HFFc6 (cell line): ENCODE results near the gene PDZD2. TPM values are rescaled to one million over a fixed set of nuclear protein-coding genes. Genes with fewer than 3 reads are reported as not detected.
"Not testable (repeated sequence)": the region's sequence is repeated elsewhere in the genome, so short reads cannot be mapped to it uniquely, and the experiment has no call there.

Experiments
- DNase-seq: peaks from one replicate; pipeline ENCODE4 v3.0.0-alpha.2; 2018
- H3K27ac Mint-ChIP-seq: 2 replicates; pipeline ENCODE4 v1.8.0; 2020; ENCODE audit warnings: mild to moderate bottlenecking, mixed read lengths
- H3K27me3 Mint-ChIP-seq: 2 replicates; pipeline ENCODE4 v1.8.0; 2021; ENCODE audit warnings: mild to moderate bottlenecking, moderate library complexity, mixed read lengths; ENCODE audit not compliant: insufficient read depth
- H3K36me3 Mint-ChIP-seq: 2 replicates; pipeline ENCODE4 v1.8.0; 2021; ENCODE audit warnings: low read depth, mixed read lengths
- H3K4me1 Mint-ChIP-seq: 2 replicates; pipeline ENCODE4 v1.8.0; 2020; ENCODE audit warnings: low read depth, mixed read lengths
- H3K4me3 Mint-ChIP-seq: 2 replicates; pipeline ENCODE4 v1.8.0; 2020; ENCODE audit warnings: mild to moderate bottlenecking, moderate library complexity, mixed read lengths
- H3K9me3 Mint-ChIP-seq: 2 replicates; pipeline ENCODE4 v1.8.0; 2020; ENCODE audit warnings: mild to moderate bottlenecking, mixed read lengths
- CTCF ChIP-seq: fragments of 200-600 bp; sonication (generic); IDR thresholded peaks from 2 replicates; pipeline ENCODE4 v1.5.0; 2021; ENCODE audit warnings: antibody characterized with exemption, mild to moderate bottlenecking
- total RNA-seq, 6 experiments: library from RNA; stranded (reverse); fragmentation: NEBNext Ultra II Directional; extraction: Animal tissue kit (Norgen Biotek cat#: 25700); gene quantifications; 2 replicates in 1 of 6; 3 replicates in 5 of 6; pipeline ENCODE4 v1.2.3, GENCODE V29; 2021

PDZD2 gene
- total RNA-seq, 6 experiments from 2014 or later: 0.02 to 0.12 (median 0.09) TPM

GRCh38 chr5:31682851-31683250 is 43.9 kb downstream of the PDZD2 start:
- Mint-ChIP-seq H3K4me3 (no peak overlapping the region), H3K36me3 (no peaks in the 10 kb centered on the region), H3K27ac (no peak overlapping the region), H3K27me3 (peaks cover 38% of the 10 kb centered on the region), H3K9me3 (no peaks in the 10 kb centered on the region), H3K4me1 (no peaks in the 10 kb centered on the region)
- TF ChIP-seq CTCF: no peak
- DNase-seq: no peak

- Mint-ChIP-seq H3K27me3 (peaks cover 22% of the 10 kb centered on the region), H3K36me3 (no peaks in the 10 kb centered on the region), H3K4me3 (no peak overlapping the region), H3K9me3 (no peaks in the 10 kb centered on the region), H3K4me1 (no peaks in the 10 kb centered on the region), H3K27ac (no peak overlapping the region)
- no peak for TF ChIP-seq CTCF
- no peak for DNase-seq
Measured at GRCh38 chr5:31688515-31689092, 49.7 kb downstream of the PDZD2 start.

- not testable (repeated sequence) for H3K9me3 Mint-ChIP-seq
Measured at GRCh38 chr5:31691408-31691807, 52.5 kb downstream of the PDZD2 start.

DNA sequence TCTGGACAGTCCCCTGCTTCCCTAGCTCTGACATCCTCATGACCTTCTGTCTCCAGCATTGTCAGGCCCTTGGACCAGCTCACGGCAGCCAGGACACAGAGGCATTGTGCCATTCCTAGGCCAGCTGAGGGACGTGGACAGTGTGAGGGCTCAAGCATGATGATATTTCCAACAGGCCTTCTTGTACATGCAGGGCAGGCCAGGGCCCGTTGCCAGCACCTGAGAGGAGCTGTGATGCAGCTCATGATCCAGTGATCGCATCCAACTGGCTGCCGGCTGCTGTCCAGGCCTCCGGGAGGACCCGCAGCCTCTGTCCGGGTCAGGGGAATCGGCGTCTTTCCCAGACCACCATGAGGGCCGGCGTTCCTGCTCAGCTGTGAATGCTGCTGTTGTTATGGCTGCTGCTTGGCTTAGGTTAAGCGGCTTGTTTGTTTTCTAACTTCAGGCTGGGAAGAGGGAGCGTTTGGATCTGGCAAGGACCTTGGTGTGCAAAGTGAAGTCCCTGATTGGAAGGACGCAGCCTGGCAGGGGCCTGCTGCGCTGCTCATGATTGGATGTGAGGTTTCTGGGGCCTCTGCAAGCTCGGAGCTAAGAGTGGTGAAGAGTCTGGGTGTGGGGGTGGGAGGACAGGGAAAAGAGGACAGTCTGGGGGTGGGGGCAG is 53.8 kb downstream of the PDZD2 start:
- Mint-ChIP-seq H3K4me3 (no peak overlapping the region), H3K27ac (no peak overlapping the region), H3K9me3 (no peaks in the 10 kb centered on the region), H3K4me1 (no peaks in the 10 kb centered on the region), H3K36me3 (no peaks in the 10 kb centered on the region), H3K27me3 (peaks cover 9% of the 10 kb centered on the region)
- no peak for DNase-seq
- TF ChIP-seq CTCF: no peak

More at GRCh38 chr5:31691408-31691807, 52.5 kb downstream of the PDZD2 start:
- not testable (repeated sequence) for DNase-seq, H3K36me3 Mint-ChIP-seq, H3K27ac Mint-ChIP-seq, H3K4me1 Mint-ChIP-seq, H3K4me3 Mint-ChIP-seq
- H3K27me3 Mint-ChIP-seq: peaks cover 12% of the 10 kb centered on the region

DNA sequence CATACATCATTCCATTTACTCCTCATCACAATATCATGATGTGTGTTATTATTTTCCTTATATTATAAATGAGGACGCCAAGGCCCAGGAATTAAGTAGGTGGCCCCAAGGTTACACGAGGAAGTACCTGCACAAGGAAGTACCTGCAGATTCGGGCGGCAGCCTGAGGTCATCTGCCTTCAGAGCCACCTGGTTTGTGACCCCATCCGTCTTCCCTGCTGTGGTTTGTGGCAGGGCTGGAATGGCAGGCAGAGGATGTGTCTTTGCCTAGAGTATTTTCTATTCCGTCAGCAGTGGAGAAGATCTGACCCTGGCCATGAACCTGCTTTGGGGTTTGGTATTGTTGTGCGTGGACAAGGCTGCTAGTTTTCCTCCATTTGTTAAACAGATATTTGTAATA is 59.7 kb downstream of the PDZD2 start:
- no peak overlapping the region for H3K4me3 Mint-ChIP-seq
- H3K36me3 Mint-ChIP-seq: no peaks in the 10 kb centered on the region
- no peak for DNase-seq
- no peaks in the 10 kb centered on the region for H3K9me3 Mint-ChIP-seq
- H3K4me1 Mint-ChIP-seq: no peaks in the 10 kb centered on the region
- TF ChIP-seq CTCF: no peak
- peaks cover 25% of the 10 kb centered on the region for H3K27me3 Mint-ChIP-seq
- no peak overlapping the region for H3K27ac Mint-ChIP-seq

- peaks cover 34% of the 10 kb centered on the region for H3K27me3 Mint-ChIP-seq
- H3K4me3 Mint-ChIP-seq: no peak overlapping the region
- H3K9me3 Mint-ChIP-seq: no peaks in the 10 kb centered on the region
- H3K36me3 Mint-ChIP-seq: no peaks in the 10 kb centered on the region; the same call in 1 of the 2 replicates
- H3K27ac Mint-ChIP-seq: no peak overlapping the region
- DNase-seq: no peak
- no peaks in the 10 kb centered on the region for H3K4me1 Mint-ChIP-seq
- no peak for TF ChIP-seq CTCF
Measured at GRCh38 chr5:31701642-31702299, 62.8 kb downstream of the PDZD2 start.
